Subcutaneous abdominal adipose tissue (tissue), 5 donors: Measurements from ENCODE around the gene CDC34.

Source experiments
- H3K27ac ChIP-seq: one replicate; pipeline ENCODE4 v1.7.0; 2013; ENCODE audit warnings: low read depth, mild to moderate bottlenecking, inconsistent platforms, low read length, moderate library complexity
- H3K27me3 ChIP-seq, 5 donors: one replicate each; pipeline ENCODE4 v1.7.0; 2013; ENCODE audit warnings: low read length in 5 of 5, inconsistent platforms in 1 of 5; ENCODE audit not compliant: control insufficient read depth in 5 of 5, insufficient read depth in 4 of 5
- H3K36me3 ChIP-seq, 5 donors: one replicate each; pipeline ENCODE4 v1.7.0; 2013; ENCODE audit warnings: low read length in 5 of 5; ENCODE audit not compliant: control insufficient read depth in 5 of 5, insufficient read depth in 5 of 5
- H3K4me1 ChIP-seq, 5 donors: one replicate each; pipeline ENCODE4 v1.7.0; 2013; ENCODE audit warnings: low read length in 5 of 5, mild to moderate bottlenecking in 3 of 5, moderate library complexity in 1 of 5; ENCODE audit not compliant: control insufficient read depth in 5 of 5, insufficient read depth in 5 of 5
- H3K4me3 ChIP-seq, 5 donors: one replicate each; pipeline ENCODE4 v1.7.0; 2013; ENCODE audit warnings: low read length in 5 of 5, low read depth in 1 of 5
- H3K9ac ChIP-seq, 5 donors: one replicate each; pipeline ENCODE4 v1.7.0; 2013; ENCODE audit warnings: low read length in 5 of 5, mild to moderate bottlenecking in 4 of 5, moderate library complexity in 3 of 5
- H3K9me3 ChIP-seq, 5 donors: one replicate each; pipeline ENCODE4 v1.7.0; 2013; ENCODE audit warnings: low read length in 5 of 5; ENCODE audit not compliant: control insufficient read depth in 5 of 5
- donor health status: healthy.
- donor health status: healthy.
- donor health status: healthy.
- donor health status: healthy.
- donor health status: healthy.

Gene CDC34

GRCh38 chr19:588741-589692 is 57.5 kb downstream of the CDC34 start:
- no peaks in the 10 kb centered on the region for H3K9me3 ChIP-seq
- peaks cover 28 to 45% (median 39%) of the 10 kb centered on the region in 5 donors for H3K27me3 ChIP-seq
- peaks cover 0 to 27% (median 12%) of the 10 kb centered on the region in 5 donors for H3K4me1 ChIP-seq
- H3K9ac ChIP-seq, result no peak overlapping the region
- no peak overlapping the region for H3K4me3 ChIP-seq
- no peak overlapping the region for H3K27ac ChIP-seq
- no peaks in the 10 kb centered on the region for H3K36me3 ChIP-seq

- H3K4me3 ChIP-seq, result peak within 1 kb of the TSS in 1 of 5 donors; percentile 37
- H3K27ac ChIP-seq, result no peak within 1 kb of the TSS
- peaks cover 32 to 52% (median 42%) of the 10 kb centered on the region in 5 donors for H3K27me3 ChIP-seq
- H3K9ac ChIP-seq, result no peak within 1 kb of the TSS
- no peaks in the 10 kb centered on the region for H3K9me3 ChIP-seq
- no peaks in the 10 kb centered on the region for H3K36me3 ChIP-seq
- peaks cover 0 to 24% (median 9%) of the 10 kb centered on the region in 5 donors for H3K4me1 ChIP-seq
Measured at GRCh38 chr19:589693-590395, 58.3 kb downstream of the CDC34 start, which contains the start of gene HCN2. Gene HCN2 (plus strand): TSS chr19:589881. CDS start chr19:589946, 65 bp downstream.

- Histone ChIP-seq H3K9me3 (no peaks in the 10 kb centered on the region), H3K36me3 (no peaks in the 10 kb centered on the region), H3K4me3 (peak overlapping the region in 1 of 5 donors; percentile 37), H3K9ac (no peak overlapping the region), H3K4me1 (peaks cover 0 to 24% (median 9%) of the 10 kb centered on the region in 5 donors), H3K27me3 (peaks cover 32 to 52% (median 42%) of the 10 kb centered on the region in 5 donors), H3K27ac (no peak overlapping the region)
Measured at GRCh38 chr19:590396-590745, 58.8 kb downstream of the CDC34 start.

- H3K27me3 ChIP-seq, result peaks cover 32 to 52% (median 42%) of the 10 kb centered on the region in 5 donors
Measured at GRCh38 chr19:590750-591098, 59.2 kb downstream of the CDC34 start.

GRCh38 chr19:591099-591958 is 59.8 kb downstream of the CDC34 start:
- Histone ChIP-seq H3K9ac (no peak overlapping the region), H3K4me1 (peaks cover 0 to 24% (median 9%) of the 10 kb centered on the region in 5 donors), H3K36me3 (no peaks in the 10 kb centered on the region), H3K27ac (no peak overlapping the region), H3K4me3 (no peak overlapping the region), H3K27me3 (peaks cover 32 to 57% (median 42%) of the 10 kb centered on the region in 5 donors), H3K9me3 (no peaks in the 10 kb centered on the region)

More at GRCh38 chr19:590750-591098, 59.2 kb downstream of the CDC34 start:
- Histone ChIP-seq H3K4me1 (peaks cover 0 to 24% (median 9%) of the 10 kb centered on the region in 5 donors), H3K4me3 (no peak overlapping the region), H3K9me3 (no peaks in the 10 kb centered on the region), H3K9ac (no peak overlapping the region), H3K27ac (no peak overlapping the region), H3K36me3 (no peaks in the 10 kb centered on the region)
